Endodermal cell (in vitro differentiated cells): ENCODE results near the gene ZNF320. TPM values are rescaled to one million over a fixed set of nuclear protein-coding genes. Genes with fewer than 3 reads are reported as not detected.
"Not testable (repeated sequence)": the region's sequence is repeated elsewhere in the genome, so short reads cannot be mapped to it uniquely, and the experiment has no call there.

ENCODE experiments used
- DNase-seq: peaks from one replicate; pipeline ENCODE4 v3.0.0-alpha.2; 2017
- H3K27ac ChIP-seq: 2 replicates; pipeline ENCODE4 v1.5.1; 2013; ENCODE audit warnings: mild to moderate bottlenecking, low read depth, low read length, moderate library complexity
- H3K27me3 ChIP-seq: 2 replicates; pipeline ENCODE4 v1.6.1; 2013; ENCODE audit warnings: mild to moderate bottlenecking, low read length, moderate library complexity; ENCODE audit not compliant: insufficient read depth, control insufficient read depth, poor library complexity, severe bottlenecking
- H3K36me3 ChIP-seq: 2 replicates; pipeline ENCODE4 v1.7.0; 2013; ENCODE audit warnings: mild to moderate bottlenecking, low read length, moderate library complexity; ENCODE audit not compliant: control insufficient read depth, insufficient read depth
- H3K4me1 ChIP-seq: one replicate; pipeline ENCODE4 v1.7.0; 2013; ENCODE audit warnings: low read length; ENCODE audit not compliant: control insufficient read depth, insufficient read depth
- H3K4me3 ChIP-seq: 2 replicates; pipeline ENCODE4 v1.5.1; 2013; ENCODE audit warnings: mild to moderate bottlenecking, low read length, moderate library complexity
- H3K9ac ChIP-seq: 2 replicates; pipeline ENCODE4 v1.6.1; 2013; ENCODE audit warnings: mild to moderate bottlenecking, low read length, moderate library complexity; ENCODE audit not compliant: poor library complexity, severe bottlenecking; ENCODE audit errors: extremely low read depth
- H3K9me3 ChIP-seq: 2 replicates; pipeline ENCODE4 v1.6.1; 2013; ENCODE audit warnings: mild to moderate bottlenecking, low read length, moderate library complexity; ENCODE audit not compliant: control insufficient read depth
- H3K27ac Mint-ChIP-seq: 2 replicates; pipeline ENCODE4 v1.8.0; 2020; ENCODE audit warnings: mixed read lengths
- H3K27me3 Mint-ChIP-seq: 2 replicates; pipeline ENCODE4 v1.8.0; 2021; ENCODE audit warnings: mild to moderate bottlenecking, mixed read lengths; ENCODE audit not compliant: insufficient read depth
- H3K36me3 Mint-ChIP-seq: 2 replicates; pipeline ENCODE4 v1.8.0; 2020; ENCODE audit warnings: low read depth, mixed read lengths
- H3K4me1 Mint-ChIP-seq: 2 replicates; pipeline ENCODE4 v1.8.0; 2020; ENCODE audit warnings: mixed read lengths
- H3K4me3 Mint-ChIP-seq: 2 replicates; pipeline ENCODE4 v1.8.0; 2020; ENCODE audit warnings: mild to moderate bottlenecking, moderate library complexity, mixed read lengths
- H3K9me3 Mint-ChIP-seq: 2 replicates; pipeline ENCODE4 v1.8.0; 2020; ENCODE audit warnings: mild to moderate bottlenecking, mixed read lengths
- WGBS, 2 experiments: methylation state at CpG; one replicate each; pipeline versions ENCODE4 v1.1.5 to v1.1.7; 2013; ENCODE audit warnings: missing lambda C conversion rate in 2 of 2, mixed read lengths in 1 of 2; ENCODE audit not compliant: insufficient coverage in 1 of 2, insufficient read length in 1 of 2; 5-methylcytosine and 5-hydroxymethylcytosine counted together
- total RNA-seq, 2 donors: library from RNA; stranded (reverse); fragmentation: NEBNext Ultra II Directional in 1 of 2; extraction: Animal tissue kit (Norgen Biotek cat#: 25700) in 1 of 2; gene quantifications; 2 replicates in 1 of 2; 3 replicates in 1 of 2; pipeline ENCODE4 v1.2.1, GENCODE V29; 2021
- TF ChIP-seq, protein P1 (sequence below): fragments of 200-600 bp; sonication (generic); conservative IDR thresholded peaks from 2 replicates; pipeline ENCODE4 v1.5.0; 2021; ENCODE audit warnings: antibody characterized with exemption, mild to moderate bottlenecking

ZNF320 gene
- total RNA-seq, 2 donors from 2014 or later = 33.5 to 37.5 TPM

DNA sequence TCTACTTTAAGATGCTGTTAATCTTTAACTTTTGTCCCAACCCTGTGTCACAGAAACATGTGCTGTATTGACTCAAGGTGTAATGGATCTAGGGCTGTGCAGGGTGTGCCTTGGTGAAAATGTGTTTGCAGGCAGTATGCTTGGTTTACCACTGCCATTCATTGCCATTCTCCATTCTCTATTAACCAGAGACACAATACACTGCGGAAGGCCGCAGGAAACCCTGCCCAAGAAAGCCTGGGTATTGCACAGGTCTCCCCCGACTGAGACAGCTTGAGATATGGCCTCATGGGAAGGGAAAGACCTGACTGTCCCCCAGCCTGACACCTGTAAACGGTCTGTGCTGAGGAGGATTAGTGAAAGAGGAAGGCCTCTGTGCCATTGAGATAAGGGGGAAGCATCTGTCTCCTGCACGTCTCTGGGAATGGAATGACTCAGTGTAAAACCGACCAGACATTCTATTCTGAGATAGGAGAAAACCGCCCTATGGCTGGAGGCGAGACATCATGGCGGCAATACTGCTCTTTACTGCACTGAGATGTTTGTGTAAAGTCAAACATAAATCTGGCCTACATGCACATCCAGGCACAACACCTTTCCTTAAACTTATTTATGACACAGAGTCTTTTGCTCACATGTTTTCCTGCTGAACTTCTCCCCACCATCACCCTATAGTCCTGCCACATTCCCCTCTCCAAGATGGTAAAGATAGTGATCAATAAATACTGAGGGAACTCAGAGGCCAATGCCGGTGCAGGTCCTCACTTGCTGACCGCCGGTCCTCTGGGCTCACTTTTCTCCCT lies 38.9 kb upstream of the ZNF320 start:
- Mint-ChIP-seq H3K27me3 (no peaks in the 10 kb centered on the region), H3K4me1 (peaks cover 29% of the 10 kb centered on the region), H3K27ac (peak overlapping the region; percentile 25), H3K9me3 (no peaks in the 10 kb centered on the region), H3K4me3 (no peak overlapping the region), H3K36me3 (peaks cover 69% of the 10 kb centered on the region)
- WGBS, 2 experiments = 94 to 95% methylated on average over 5 to 12 of the region's 12 CpGs
- no peak overlapping the region for H3K27ac ChIP-seq
- peaks cover 20% of the 10 kb centered on the region for H3K9me3 ChIP-seq
- H3K4me3 ChIP-seq = no peak overlapping the region
- no peak overlapping the region for H3K9ac ChIP-seq
- H3K4me1 ChIP-seq = no peaks in the 10 kb centered on the region
- peaks cover 64% of the 10 kb centered on the region for H3K36me3 ChIP-seq
- no peaks in the 10 kb centered on the region for H3K27me3 ChIP-seq
- TF ChIP-seq, protein P1, sequence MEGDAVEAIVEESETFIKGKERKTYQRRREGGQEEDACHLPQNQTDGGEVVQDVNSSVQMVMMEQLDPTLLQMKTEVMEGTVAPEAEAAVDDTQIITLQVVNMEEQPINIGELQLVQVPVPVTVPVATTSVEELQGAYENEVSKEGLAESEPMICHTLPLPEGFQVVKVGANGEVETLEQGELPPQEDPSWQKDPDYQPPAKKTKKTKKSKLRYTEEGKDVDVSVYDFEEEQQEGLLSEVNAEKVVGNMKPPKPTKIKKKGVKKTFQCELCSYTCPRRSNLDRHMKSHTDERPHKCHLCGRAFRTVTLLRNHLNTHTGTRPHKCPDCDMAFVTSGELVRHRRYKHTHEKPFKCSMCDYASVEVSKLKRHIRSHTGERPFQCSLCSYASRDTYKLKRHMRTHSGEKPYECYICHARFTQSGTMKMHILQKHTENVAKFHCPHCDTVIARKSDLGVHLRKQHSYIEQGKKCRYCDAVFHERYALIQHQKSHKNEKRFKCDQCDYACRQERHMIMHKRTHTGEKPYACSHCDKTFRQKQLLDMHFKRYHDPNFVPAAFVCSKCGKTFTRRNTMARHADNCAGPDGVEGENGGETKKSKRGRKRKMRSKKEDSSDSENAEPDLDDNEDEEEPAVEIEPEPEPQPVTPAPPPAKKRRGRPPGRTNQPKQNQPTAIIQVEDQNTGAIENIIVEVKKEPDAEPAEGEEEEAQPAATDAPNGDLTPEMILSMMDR = no peak
- no peak for DNase-seq

DNA sequence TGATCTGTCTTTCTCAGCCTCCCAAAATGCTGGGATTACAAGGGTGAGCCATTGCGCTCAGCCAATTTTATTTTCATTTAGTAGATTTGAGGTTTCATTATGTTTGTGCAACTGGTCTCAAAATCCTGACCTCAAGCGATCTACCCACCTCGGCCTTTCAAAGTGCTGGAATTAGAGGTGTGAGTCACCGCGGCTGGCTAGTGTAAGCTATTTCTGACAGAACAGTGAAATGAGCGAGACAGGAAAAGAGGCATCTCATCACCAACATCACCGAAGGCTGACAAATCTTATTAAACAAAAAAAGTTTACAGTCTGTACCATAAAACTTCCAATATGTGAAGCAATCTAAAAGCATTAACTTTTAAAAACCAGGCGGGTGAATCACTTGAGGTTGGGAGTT lies 38.0 kb upstream of the ZNF320 start:
- Mint-ChIP-seq H3K9me3 (no peaks in the 10 kb centered on the region), H3K4me1 (peaks cover 27% of the 10 kb centered on the region), H3K36me3 (peaks cover 67% of the 10 kb centered on the region), H3K27me3 (no peaks in the 10 kb centered on the region), H3K27ac (no peak overlapping the region), H3K4me3 (no peak overlapping the region)
- peaks cover 20% of the 10 kb centered on the region for H3K9me3 ChIP-seq
- TF ChIP-seq, protein P1 = no peak
- no peak overlapping the region for H3K9ac ChIP-seq
- no peak overlapping the region for H3K4me3 ChIP-seq
- H3K27me3 ChIP-seq = no peaks in the 10 kb centered on the region
- H3K4me1 ChIP-seq = no peaks in the 10 kb centered on the region
- no peak overlapping the region for H3K27ac ChIP-seq
- H3K36me3 ChIP-seq = peaks cover 67% of the 10 kb centered on the region
- no peak for DNase-seq
- 82 to 98% methylated on average over 8 of the region's 8 CpGs for WGBS, 2 experiments

DNA sequence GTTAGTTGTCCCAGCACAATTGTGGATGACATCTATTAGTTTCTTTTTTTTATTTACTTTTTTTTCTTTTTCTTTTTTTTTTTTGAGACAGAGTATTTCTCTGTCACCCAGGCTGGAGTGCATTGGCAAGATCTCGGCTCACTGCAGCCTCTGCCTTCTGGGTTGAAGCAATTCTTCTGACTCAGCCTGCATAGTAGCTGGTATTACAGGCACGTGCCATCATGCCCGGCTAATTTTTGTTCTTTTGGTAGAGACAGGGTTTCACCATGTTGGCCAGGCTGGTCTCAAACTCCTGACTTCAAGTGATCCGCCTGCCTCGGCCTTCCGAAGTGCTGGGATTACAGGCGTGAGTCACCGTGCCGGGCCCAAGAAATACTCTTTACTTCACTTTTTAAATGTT lies 27.2 kb upstream of the ZNF320 start:
- WGBS, 2 experiments = 96 to 100% methylated on average over 5 to 9 of the region's 9 CpGs
- Mint-ChIP-seq H3K36me3 (peaks cover 49% of the 10 kb centered on the region), H3K4me1 (peaks cover 17% of the 10 kb centered on the region)
- not testable (repeated sequence) for H3K4me3 ChIP-seq, H3K9me3 Mint-ChIP-seq, H3K4me1 ChIP-seq, H3K27me3 ChIP-seq, DNase-seq, H3K4me3 Mint-ChIP-seq, H3K9ac ChIP-seq, H3K27ac ChIP-seq, H3K27ac Mint-ChIP-seq, H3K27me3 Mint-ChIP-seq
- H3K9me3 ChIP-seq = peaks cover 17% of the 10 kb centered on the region
- peaks cover 40% of the 10 kb centered on the region for H3K36me3 ChIP-seq
